Measurements from ENCODE around the gene C17orf75. TPM values are rescaled to one million over a fixed set of nuclear protein-coding genes. Genes with fewer than 3 reads are reported as not detected.

C17orf75 gene
- total and polyA plus RNA-seq, 2 of the 4 experiments (the other 2 are of a cell fraction) = 11.5 to 16.1 TPM

GRCh38 chr17:32315171-32315570 lies 26.8 kb downstream of the C17orf75 start:
- ATAC-seq (ENCODE audit: low read depth) = no peak
- Histone ChIP-seq H3K23ac (ENCODE audit: low read depth, low read length) (no peak overlapping the region), H2BK15ac (ENCODE audit: low read depth, low read length) (no peak overlapping the region), H2AFZ (replicated peaks; ENCODE audit: low read length, poor library complexity) (no peak overlapping the region), H3K4ac (ENCODE audit: low read depth, low read length) (no peak overlapping the region), H3K9me3 (ENCODE audit: control insufficient read depth, insufficient read depth, low read length) (no peaks in the 10 kb centered on the region), H4K91ac (ENCODE audit: insufficient read depth, low read depth, low read length) (no peak overlapping the region), H2AK9ac (replicated peaks; ENCODE audit: low read depth, low read length, poor library complexity) (no peak overlapping the region), H3K4me1 (ENCODE audit: control insufficient read depth, insufficient read depth, low read length) (no peaks in the 10 kb centered on the region), H3K9me1 (ENCODE audit: insufficient read depth, low read length) (no peaks in the 10 kb centered on the region), H2BK120ac (ENCODE audit: low read depth, low read length) (no peak overlapping the region), H4K20me1 (ENCODE audit: insufficient read depth, low read length) (no peaks in the 10 kb centered on the region), H3K4me3 (ENCODE audit: insufficient read depth, low read depth, low read length) (no peak overlapping the region), H4K8ac (ENCODE audit: low read depth in 2 of 2, low read length in 2 of 2) (no peak overlapping the region), H3K18ac (ENCODE audit: low read depth, low read length) (no peak overlapping the region), H3K56ac (ENCODE audit: extremely low read depth, insufficient read depth, low read length) (no peak overlapping the region), H3K4me2 (ENCODE audit: low read depth, low read length) (no peak overlapping the region), H3K36me3 (ENCODE audit: control insufficient read depth, insufficient read depth, low read length) (no peaks in the 10 kb centered on the region), H2AK5ac (ENCODE audit: low read depth, low read length) (no peak overlapping the region), H3K79me1 (ENCODE audit: low read depth in 1 of 2, low read length in 2 of 2) (no peaks in the 10 kb centered on the region), H3K27ac (ENCODE audit: insufficient read depth, low read length) (no peak overlapping the region), H2BK20ac (ENCODE audit: low read depth, low read length) (no peak overlapping the region), H3K27me3 (ENCODE audit: control insufficient read depth, insufficient read depth, low read length) (peaks cover 36% of the 10 kb centered on the region), H2BK5ac (ENCODE audit: low read depth, low read length, poor library complexity, severe bottlenecking) (no peak overlapping the region), H4K5ac (ENCODE audit: low read depth, low read length) (no peak overlapping the region), H3K14ac (replicated peaks; ENCODE audit: low read depth, low read length) (no peak overlapping the region), H3K9ac (ENCODE audit: low read depth, low read length) (no peak overlapping the region)
- WGBS, 2 experiments (ENCODE audit: extremely low coverage in 2 of 2, insufficient read length in 1 of 2) = 77% methylated on average over 5 of the region's 8 CpGs; no CpG with 5 or more reads in 1 of the 2 experiments
- in situ Hi-C loops (cut with MboI; ENCODE audit: low sequenced_read_pairs) = no loop called here
- TF ChIP-seq MAZ (IDR thresholded peaks at IDR 0.05; ENCODE audit: borderline replicate concordance, low read depth, low read length) (no peak), RFX5 (IDR thresholded peaks at IDR 0.05; ENCODE audit: low read depth, low read length) (no peak), CTCF (conservative IDR thresholded peaks at IDR 0.05; ENCODE audit: low read depth, low read length) (no peak), CEBPB (IDR thresholded peaks at IDR 0.05; ENCODE audit: low read depth, low read length) (no peak), RAD21 (IDR thresholded peaks at IDR 0.05; ENCODE audit: low read length) (no peak), CHD1 (IDR thresholded peaks at IDR 0.05; ENCODE audit: low read depth, low read length) (no peak), RCOR1 (IDR thresholded peaks at IDR 0.05; ENCODE audit: insufficient replicate concordance, low read length) (no peak), NFE2L2 (IDR thresholded peaks at IDR 0.05; ENCODE audit: low read depth, low read length) (no peak), POLR2A (IDR thresholded peaks at IDR 0.05; ENCODE audit: low read depth, low read length) (no peak), FOS (IDR thresholded peaks at IDR 0.05; ENCODE audit: low read depth, low read length) (no peak), MXI1 (IDR thresholded peaks at IDR 0.05; ENCODE audit: borderline replicate concordance, low read depth, low read length) (no peak)
- TF ChIP-seq, protein P1, sequence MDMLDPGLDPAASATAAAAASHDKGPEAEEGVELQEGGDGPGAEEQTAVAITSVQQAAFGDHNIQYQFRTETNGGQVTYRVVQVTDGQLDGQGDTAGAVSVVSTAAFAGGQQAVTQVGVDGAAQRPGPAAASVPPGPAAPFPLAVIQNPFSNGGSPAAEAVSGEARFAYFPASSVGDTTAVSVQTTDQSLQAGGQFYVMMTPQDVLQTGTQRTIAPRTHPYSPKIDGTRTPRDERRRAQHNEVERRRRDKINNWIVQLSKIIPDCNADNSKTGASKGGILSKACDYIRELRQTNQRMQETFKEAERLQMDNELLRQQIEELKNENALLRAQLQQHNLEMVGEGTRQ (IDR thresholded peaks at IDR 0.05; ENCODE audit: low read depth, low read length) = no peak
- TF ChIP-seq, protein P2, sequence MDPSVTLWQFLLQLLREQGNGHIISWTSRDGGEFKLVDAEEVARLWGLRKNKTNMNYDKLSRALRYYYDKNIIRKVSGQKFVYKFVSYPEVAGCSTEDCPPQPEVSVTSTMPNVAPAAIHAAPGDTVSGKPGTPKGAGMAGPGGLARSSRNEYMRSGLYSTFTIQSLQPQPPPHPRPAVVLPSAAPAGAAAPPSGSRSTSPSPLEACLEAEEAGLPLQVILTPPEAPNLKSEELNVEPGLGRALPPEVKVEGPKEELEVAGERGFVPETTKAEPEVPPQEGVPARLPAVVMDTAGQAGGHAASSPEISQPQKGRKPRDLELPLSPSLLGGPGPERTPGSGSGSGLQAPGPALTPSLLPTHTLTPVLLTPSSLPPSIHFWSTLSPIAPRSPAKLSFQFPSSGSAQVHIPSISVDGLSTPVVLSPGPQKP (IDR thresholded peaks at IDR 0.05; ENCODE audit: borderline replicate concordance, low read depth, low read length) = no peak
- dilution Hi-C loops (cut with HindIII; ENCODE audit: low sequenced_read_pairs, unreplicated experiment) = no loop called here
- no peak for DNase-seq
- intact Hi-C loops (cut with micrococcal nuclease) = loop anchor here (5.0 kb wide), 1 partner anchor 308 kb away; the partner anchor contains the start of gene LRRC37B
- ChIA-PET CTCF (interaction anchor here (0.6 to 0.8 kb wide), 2 partner anchors 9 to 62 kb away, joined by 3 read pairs; no protein-coding TSS in a partner anchor), POLR2A (ENCODE audit: unreplicated experiment) (no interaction called here)
- no TSS peak for BruUV-seq (replicated peaks)
